A549 (cell line): Measurements from ENCODE around the gene OR51E2. TPM values are rescaled to one million over a fixed set of nuclear protein-coding genes. Genes with fewer than 3 reads are reported as not detected.

ENCODE experiments used
- ATAC-seq, 2 experiments: fragments of 200-7000 bp in 1 of 2; fragments of >200 bp in 1 of 2; cut with Nextera tagmentation in 1 of 2; cut with Tn5 transposase in 1 of 2; 3 replicates each; pipeline versions ENCODE4 v1.8.0 to v1.9.1; 2018 to 2020; ENCODE audit warnings: mild to moderate bottlenecking in 1 of 2, moderate library complexity in 1 of 2
- CTCF ChIA-PET: fragments of 300-600 bp; sonication (Branson Sonifier 250); formaldehyde crosslinking; extraction: SDS; loops from one replicate; lab custom pipeline; 2021; ENCODE audit warnings: antibody characterized with exemption, inconsistent platforms; lab: Yijun Ruan, JAX
- POLR2A ChIA-PET: fragments of 350-600 bp; formaldehyde crosslinking; extraction: SDS; loops from one replicate; lab custom pipeline; 2021; ENCODE audit warnings: antibody characterized with exemption, inconsistent platforms; lab: Yijun Ruan, JAX
- DNase-seq, 2 experiments: peaks; one replicate each; pipeline versions ENCODE4 v3.0.0 to v3.0.0-alpha.2; 2011 to 2016; ENCODE audit warnings: low read depth in 1 of 2, low spot score in 1 of 2
- FAIRE-seq: peaks from 2 replicates; lab custom pipeline; 2011; peaks lifted over from hg19 to GRCh38; lab: Jason Lieb, UNC
- H3K27ac ChIP-seq, 2 experiments: fragments of >200 bp; sonication (Bioruptor Twin); formaldehyde crosslinking; 3 replicates each; pipeline ENCODE4 v1.5.1; 2016 to 2017
- H3K4me1 ChIP-seq: fragments of >200 bp; sonication (Bioruptor Twin); formaldehyde crosslinking; 3 replicates; pipeline ENCODE4 v1.6.1; 2016
- H3K4me2 ChIP-seq: fragments of >200 bp; sonication (Bioruptor Twin); formaldehyde crosslinking; 3 replicates; pipeline ENCODE4 v1.6.1; 2016
- H3K4me3 ChIP-seq: fragments of >200 bp; sonication (Bioruptor Twin); formaldehyde crosslinking; 3 replicates; pipeline ENCODE4 v1.5.1; 2016
- H3K9me3 ChIP-seq: fragments of >200 bp; sonication (Bioruptor Twin); formaldehyde crosslinking; 3 replicates; pipeline ENCODE4 v1.6.1; 2016
- CHD2 ChIP-seq: fragments of 150-350 bp; IDR thresholded peaks from 2 replicates; pipeline ENCODE4 v1.6.1; 2014; ENCODE audit warnings: low read length; ENCODE audit not compliant: partially characterized antibody
- CTCF ChIP-seq: fragments of >200 bp; sonication (Bioruptor Twin); formaldehyde crosslinking; IDR thresholded peaks from 3 replicates; pipeline ENCODE4 v1.5.1; 2016
- ESRRA ChIP-seq: fragments of 150-350 bp; IDR thresholded peaks from 2 replicates; pipeline ENCODE4 v1.6.1; 2014; ENCODE audit warnings: mild to moderate bottlenecking, low read length, borderline replicate concordance
- FOSL2 ChIP-seq, 2 experiments: fragments of 450-650 bp in 1 of 2; fragments of >200 bp in 1 of 2; sonication (Bioruptor Twin) in 1 of 2; formaldehyde crosslinking; IDR thresholded peaks; 2 replicates each; pipeline versions ENCODE4 v1.5.0 to v1.6.1; 2016 to 2020; ENCODE audit warnings: mild to moderate bottlenecking in 1 of 2, moderate library complexity in 1 of 2
- HDAC2 ChIP-seq: fragments of 200-600 bp; sonication (generic); IDR thresholded peaks from 2 replicates; pipeline ENCODE4 v1.6.1; 2016
- HES2 ChIP-seq: fragments of >200 bp; sonication (Bioruptor Twin); formaldehyde crosslinking; IDR thresholded peaks from 2 replicates; pipeline ENCODE4 v1.6.1; 2016
- HOXA7 ChIP-seq: fragments of 250-450 bp; sonication (Bioruptor Pico); IDR thresholded peaks from 2 replicates; pipeline ENCODE4 v1.5.0; 2020; ENCODE audit warnings: mild to moderate bottlenecking, moderate library complexity
- JUN ChIP-seq, 2 experiments: fragments of >200 bp; sonication (Bioruptor Twin); formaldehyde crosslinking; IDR thresholded peaks; 2 replicates in 1 of 2; 3 replicates in 1 of 2; pipeline ENCODE4 v1.6.1; 2016 to 2017
- MYC ChIP-seq: IDR thresholded peaks from 2 replicates; pipeline ENCODE4 v1.6.1; 2012; ENCODE audit warnings: mild to moderate bottlenecking, inconsistent platforms, low read length, improper control_type of control experiment, borderline replicate concordance
- NR3C1 ChIP-seq: fragments of >200 bp; sonication (Bioruptor Twin); formaldehyde crosslinking; IDR thresholded peaks from 3 replicates; pipeline ENCODE4 v1.6.1; 2017
- POLR2A ChIP-seq: IDR thresholded peaks from 2 replicates; pipeline ENCODE4 v1.6.1; 2012; ENCODE audit warnings: mild to moderate bottlenecking, low read length
- POLR2AphosphoS2 ChIP-seq: conservative IDR thresholded peaks from 2 replicates; pipeline ENCODE4 v1.6.1; 2012; ENCODE audit warnings: low read length, improper control_type of control experiment, inconsistent platforms
- REST ChIP-seq: fragments of 200-600 bp; sonication (generic); IDR thresholded peaks from 2 replicates; pipeline ENCODE4 v1.6.1; 2016; ENCODE audit warnings: antibody characterized with exemption, mild to moderate bottlenecking, moderate library complexity
- SMC3 ChIP-seq: fragments of >200 bp; sonication (Bioruptor Twin); formaldehyde crosslinking; IDR thresholded peaks from 3 replicates; pipeline ENCODE4 v1.6.1; 2018; ENCODE audit warnings: inconsistent platforms
- ZC3H11A ChIP-seq: fragments of 450-650 bp; IDR thresholded peaks from 2 replicates; pipeline ENCODE4 v1.6.1; 2014; ENCODE audit warnings: antibody characterized with exemption, mild to moderate bottlenecking
- ZFP36 ChIP-seq: fragments of 450-650 bp; IDR thresholded peaks from 2 replicates; pipeline ENCODE4 v1.6.1; 2014; ENCODE audit warnings: borderline replicate concordance; ENCODE audit not compliant: partially characterized antibody
- ZNF302 ChIP-seq: fragments of 250-450 bp; sonication (Bioruptor Pico); IDR thresholded peaks from 2 replicates; pipeline ENCODE4 v1.9.0; 2021; ENCODE audit warnings: inconsistent platforms, mild to moderate bottlenecking, moderate library complexity
- WGBS: methylation state at CpG from one replicate; pipeline ENCODE4 v1.1.6; 2017; ENCODE audit errors: missing lambda C conversion rate; 5-methylcytosine and 5-hydroxymethylcytosine counted together
- polyA plus RNA-seq, 4 experiments: library from polyadenylated mRNA; depleted of rRNA in 3 of 4; stranded (reverse); fragments of >200 nt; fragmentation: RNase III in 1 of 4; extraction: RNeasy Plus Mini Kit Qiagen cat#74134 plus additional on column Dnase treatment in 1 of 4; gene quantifications; 2 replicates in 3 of 4; 3 replicates in 1 of 4; pipeline ENCODE4 v1.2.3, GENCODE V29; 2011 to 2017
- TF ChIP-seq, protein P1 (sequence below): IDR thresholded peaks from 2 replicates; pipeline ENCODE4 v1.6.1; 2012
- TF ChIP-seq, protein P2 (sequence below): IDR thresholded peaks from 2 replicates; pipeline ENCODE4 v1.6.1; 2012
- TF ChIP-seq, protein P3 (sequence below): fragments of 450-650 bp; IDR thresholded peaks from 2 replicates; pipeline ENCODE4 v1.6.1; 2014; ENCODE audit warnings: antibody characterized with exemption

Gene OR51E2
- polyA plus RNA-seq, 2 of the 4 experiments (the other 2 are of a cell fraction), result not detected

DNA sequence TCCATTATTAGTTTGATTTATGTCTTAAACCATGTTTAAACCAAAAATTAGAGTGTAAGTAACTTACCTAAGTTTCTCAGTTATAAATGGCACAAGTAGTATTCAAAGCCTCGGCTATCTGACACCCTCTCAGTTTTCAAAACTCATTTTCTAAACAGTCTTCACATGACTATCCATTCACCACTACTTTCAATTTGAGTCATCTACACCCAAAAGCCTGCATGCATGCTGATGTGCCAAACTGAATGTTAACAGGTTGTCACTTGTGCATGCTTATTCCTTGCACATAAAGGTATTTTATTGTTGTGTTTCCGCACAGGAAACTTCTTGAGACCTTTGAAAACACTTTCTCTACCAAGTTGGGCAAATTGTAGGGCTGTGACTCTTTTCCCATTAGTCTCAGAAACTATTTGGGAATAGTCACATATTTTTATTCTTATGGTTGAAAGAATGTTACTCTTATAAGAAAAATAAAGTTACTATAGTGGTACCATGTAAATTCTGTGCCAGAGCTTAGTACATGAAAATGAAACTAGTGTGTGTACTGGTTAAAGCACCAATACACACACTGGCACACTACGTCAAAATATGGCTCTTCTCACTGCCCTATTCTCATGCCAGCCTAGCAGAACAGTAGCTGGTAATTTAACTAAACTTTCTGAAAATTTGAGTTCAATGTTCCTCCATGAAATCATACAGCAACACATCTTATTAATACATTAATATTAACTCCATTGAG is 2.2 kb upstream of the OR51E2 start:
- WGBS, result 10% methylated on average over 3 of the region's 3 CpGs
- Histone ChIP-seq H3K27ac (no peak overlapping the region), H3K4me3 (no peak overlapping the region), H3K4me1 (no peaks in the 10 kb centered on the region), H3K4me2 (no peak overlapping the region), H3K9me3 (no peaks in the 10 kb centered on the region)
- ChIA-PET CTCF (no interaction called here), POLR2A (no interaction called here)
- FAIRE-seq (no peak), DNase-seq (no peak), ATAC-seq (no peak)
- TF ChIP-seq, protein P1, sequence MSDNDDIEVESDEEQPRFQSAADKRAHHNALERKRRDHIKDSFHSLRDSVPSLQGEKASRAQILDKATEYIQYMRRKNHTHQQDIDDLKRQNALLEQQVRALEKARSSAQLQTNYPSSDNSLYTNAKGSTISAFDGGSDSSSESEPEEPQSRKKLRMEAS, result no peak
- TF ChIP-seq ZNF302 (CRISPR knock-in tag) (no peak), ZFP36 (no peak), JUN (IDR thresholded peaks at IDR 0.05) (no peak), HDAC2 (no peak), HOXA7 (CRISPR knock-in tag) (no peak), CHD2 (no peak), POLR2AphosphoS2 (no peak), MYC (no peak), ESRRA (no peak), NR3C1 (no peak), HES2 (no peak), FOSL2 (IDR thresholded peaks at IDR 0.05) (no peak), FOSL2 (CRISPR knock-in tag; IDR thresholded peaks at IDR 0.05) (no peak), REST (no peak), ZC3H11A (no peak), CTCF (no peak), SMC3 (no peak), POLR2A (no peak)
- TF ChIP-seq, protein P2, sequence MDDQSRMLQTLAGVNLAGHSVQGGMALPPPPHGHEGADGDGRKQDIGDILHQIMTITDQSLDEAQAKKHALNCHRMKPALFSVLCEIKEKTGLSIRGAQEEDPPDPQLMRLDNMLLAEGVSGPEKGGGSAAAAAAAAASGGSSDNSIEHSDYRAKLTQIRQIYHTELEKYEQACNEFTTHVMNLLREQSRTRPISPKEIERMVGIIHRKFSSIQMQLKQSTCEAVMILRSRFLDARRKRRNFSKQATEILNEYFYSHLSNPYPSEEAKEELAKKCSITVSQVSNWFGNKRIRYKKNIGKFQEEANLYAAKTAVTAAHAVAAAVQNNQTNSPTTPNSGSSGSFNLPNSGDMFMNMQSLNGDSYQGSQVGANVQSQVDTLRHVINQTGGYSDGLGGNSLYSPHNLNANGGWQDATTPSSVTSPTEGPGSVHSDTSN, result no peak
- TF ChIP-seq, protein P3, sequence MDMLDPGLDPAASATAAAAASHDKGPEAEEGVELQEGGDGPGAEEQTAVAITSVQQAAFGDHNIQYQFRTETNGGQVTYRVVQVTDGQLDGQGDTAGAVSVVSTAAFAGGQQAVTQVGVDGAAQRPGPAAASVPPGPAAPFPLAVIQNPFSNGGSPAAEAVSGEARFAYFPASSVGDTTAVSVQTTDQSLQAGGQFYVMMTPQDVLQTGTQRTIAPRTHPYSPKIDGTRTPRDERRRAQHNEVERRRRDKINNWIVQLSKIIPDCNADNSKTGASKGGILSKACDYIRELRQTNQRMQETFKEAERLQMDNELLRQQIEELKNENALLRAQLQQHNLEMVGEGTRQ, result no peak
